Thyroid gland (tissue), 4 donors: ENCODE results near the gene MAGEA9B. TPM values are rescaled to one million over a fixed set of nuclear protein-coding genes. Genes with fewer than 3 reads are reported as not detected.
"Not testable (repeated sequence)": the region's sequence is repeated elsewhere in the genome, so short reads cannot be mapped to it uniquely, and the experiment has no call there.

Experiments used
- DNase-seq, 2 donors: peaks; one replicate each; pipeline ENCODE4 v3.0.0-alpha.2; 2019
- H3K27ac ChIP-seq, 3 donors: fragments of 200-600 bp; sonication (generic); 1 replicate in 2 of 3; 2 replicates in 1 of 3; pipeline ENCODE4 v1.5.1; 2016 to 2019; ENCODE audit warnings: mild to moderate bottlenecking in 1 of 3, moderate library complexity in 1 of 3
- H3K27me3 ChIP-seq: fragments of 200-600 bp; sonication (generic); one replicate; pipeline ENCODE4 v1.5.1; 2019
- H3K36me3 ChIP-seq, 2 donors: fragments of 200-600 bp; sonication (generic); one replicate each; pipeline ENCODE4 v1.5.1; 2016 to 2019
- H3K4me1 ChIP-seq, 2 donors: fragments of 200-600 bp; sonication (generic); one replicate each; pipeline ENCODE4 v1.5.1; 2017 to 2019
- H3K4me3 ChIP-seq, 3 donors: fragments of 200-600 bp; sonication (generic); replicated peaks in 1 of 3; 1 replicate in 2 of 3; 2 replicates in 1 of 3; pipeline ENCODE4 v1.5.1; 2016; ENCODE audit warnings: mild to moderate bottlenecking in 1 of 3
- H3K9me3 ChIP-seq: fragments of 200-600 bp; sonication (generic); one replicate; pipeline ENCODE4 v1.5.1; 2017
- WGBS, 2 donors: methylation state at CpG; one replicate each; pipeline ENCODE4 v1.1.5; 2017; 5-methylcytosine and 5-hydroxymethylcytosine counted together
- intact Hi-C: fragments of 100-400 bp; cut with DNase I; formaldehyde crosslinking; loops from one replicate; pipeline ENCODE4 v1.15.1; 2023
- total RNA-seq, 4 donors: library from RNA; depleted of rRNA; stranded (reverse); fragments of >200 nt; gene quantifications; one replicate each; pipeline ENCODE4 v1.2.3, GENCODE V29; 2016

The MAGEA9B gene
- total RNA-seq, 4 donors from 2014 or later = not detected

DNA sequence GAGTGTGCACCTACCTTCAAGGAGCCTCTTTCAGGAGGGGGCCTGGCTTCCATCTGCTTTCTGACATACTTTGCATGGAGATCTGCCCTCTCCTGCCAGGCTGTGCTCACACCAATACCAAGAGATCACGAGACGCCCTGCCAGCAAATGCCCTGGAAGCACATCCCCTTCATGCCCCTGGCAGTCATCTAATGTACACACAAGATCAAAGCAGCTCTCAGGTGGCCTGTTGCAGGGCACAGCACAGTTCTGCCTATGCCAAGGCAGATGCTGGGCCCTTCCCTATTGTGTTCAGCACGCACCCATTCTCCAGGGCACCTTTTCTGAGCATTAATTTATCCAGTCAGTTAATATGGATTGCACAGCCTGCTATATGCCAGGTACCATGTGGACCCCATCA is 54.4 kb downstream of the MAGEA9B start:
- WGBS, 2 donors = no CpG with 5 or more reads among the region's 3 CpGs
- H3K27ac ChIP-seq, H3K27me3 ChIP-seq, intact Hi-C loops, H3K4me1 ChIP-seq, DNase-seq, H3K36me3 ChIP-seq, H3K9me3 ChIP-seq, H3K4me3 ChIP-seq: not testable (repeated sequence)

Other genes starting within 250 kb of the MAGEA9B start
- 10 to 100 TPM; 76.8 to 88.6 (median 83.9) TPM for gene IDS, start 82.2 kb downstream of the MAGEA9B start, total RNA-seq
- 10 to 100 TPM; 12.9 to 20.1 (median 17.5) TPM for gene EOLA1, start 46.4 kb downstream of the MAGEA9B start, total RNA-seq
- not detected for gene HSFX3, start 37.5 kb downstream of the MAGEA9B start, total RNA-seq
- under 1 TPM in 1 of 4 donors, not detected in 3; 0.81 TPM for gene HSFX2, start 7.9 kb upstream of the MAGEA9B start, total RNA-seq
- 10 to 100 TPM; 11.7 to 16.1 (median 13.2) TPM for gene TMEM185A, start 44.3 kb upstream of the MAGEA9B start, total RNA-seq
- not detected for gene MAGEA11, start 124.6 kb upstream of the MAGEA9B start, total RNA-seq
- gene HSFX1, start 186.6 kb upstream of the MAGEA9B start, total RNA-seq = 1 to 10 TPM in 3 of 4 donors, under 1 TPM in 1; 0.54 to 3.4 (median 2.6) TPM
- gene MAGEA9, start 194.5 kb upstream of the MAGEA9B start, total RNA-seq = not detected